GM12801 (cell line): ENCODE measurements around the gene EPHX1.

Source experiments
- CTCF ChIP-seq: IDR thresholded peaks from one replicate; pipeline ENCODE4 v1.5.1; 2011; ENCODE audit warnings: control low read depth; ENCODE audit not compliant: insufficient read length; ENCODE audit errors: extremely low read depth

Gene EPHX1

GRCh38 chr1:225879521-225880221 lies 69.7 kb downstream of the EPHX1 start:
- no peak for TF ChIP-seq CTCF

GRCh38 chr1:225880222-225880588 lies 70.3 kb downstream of the EPHX1 start:
- TF ChIP-seq CTCF: no peak

GRCh38 chr1:225880636-225881035 lies 70.7 kb downstream of the EPHX1 start:
- no peak for TF ChIP-seq CTCF

- no peak for TF ChIP-seq CTCF
These were observed 71.4 kb downstream of the EPHX1 start for GRCh38 chr1:225881081-225881958.

GRCh38 chr1:225881959-225882693 lies 72.2 kb downstream of the EPHX1 start, which contains the start of gene TMEM63A:
Gene TMEM63A (minus strand): TSS chr1:225882380. CDS start chr1:225877580, 4,800 bp downstream.
- TF ChIP-seq CTCF: no peak

GRCh38 chr1:225882694-225883615 lies 73.0 kb downstream of the EPHX1 start:
- TF ChIP-seq CTCF: no peak
